Cardiac muscle cell (in vitro differentiated cells and primary cell): Measurements from ENCODE around the gene MICU1. TPM values are rescaled to one million over a fixed set of nuclear protein-coding genes. Genes with fewer than 3 reads are reported as not detected.
"Not testable (repeated sequence)": the region's sequence is repeated elsewhere in the genome, so short reads cannot be mapped to it uniquely, and the experiment has no call there.

Experiments
- DNase-seq, 2 donors: peaks; one replicate each; pipeline versions ENCODE4 v3.0.0 to v3.0.0-alpha.2; 2010 to 2017; ENCODE audit warnings: low read depth in 1 of 2, low spot score in 1 of 2
- H3K27ac ChIP-seq: fragments of 200-600 bp; sonication (generic); 2 replicates; pipeline ENCODE4 v1.5.1; 2016
- H3K27me3 ChIP-seq: fragments of 200-600 bp; sonication (generic); 2 replicates; pipeline ENCODE4 v1.6.0; 2016; ENCODE audit warnings: control low read depth
- H3K36me3 ChIP-seq: fragments of 200-600 bp; sonication (generic); 2 replicates; pipeline ENCODE4 v1.5.1; 2016; ENCODE audit warnings: control low read depth
- H3K4me1 ChIP-seq: fragments of 200-600 bp; sonication (generic); 2 replicates; pipeline ENCODE4 v1.8.1; 2017; ENCODE audit warnings: low read depth, mild to moderate bottlenecking, mixed run types
- H3K4me3 ChIP-seq: fragments of 200-600 bp; sonication (generic); 2 replicates; pipeline ENCODE4 v1.5.1; 2016; ENCODE audit warnings: mild to moderate bottlenecking
- H3K9me3 ChIP-seq: fragments of 200-600 bp; sonication (generic); 2 replicates; pipeline ENCODE4 v1.5.1; 2017; ENCODE audit warnings: low read depth, mild to moderate bottlenecking, control low read depth
- CTCF ChIP-seq: IDR thresholded peaks from 2 replicates; pipeline ENCODE4 v1.5.1; 2012; ENCODE audit warnings: low read depth, mild to moderate bottlenecking, low read length
- polyA plus RNA-seq: library from polyadenylated mRNA; unstranded; fragments of >200 nt; fragmentation: Nextera tagmentation; extraction: Ambion mirVana; gene quantifications from 2 replicates; pipeline ENCODE4 v1.2.1, GENCODE V29; 2016
- total RNA-seq: library from RNA; depleted of rRNA; stranded (reverse); fragments of >200 nt; gene quantifications from 2 replicates; pipeline ENCODE4 v1.2.3, GENCODE V29; 2016

MICU1 gene
- total and polyA plus RNA-seq, 2 experiments from 2014 or later: 48.3 to 53.2 TPM

GRCh38 chr10:72349438-72349837, 276.4 kb downstream of the MICU1 start:
- Histone ChIP-seq H3K4me3 (no peak overlapping the region), H3K27ac (no peak overlapping the region), H3K4me1 (peaks cover 7% of the 10 kb centered on the region), H3K36me3 (no peaks in the 10 kb centered on the region), H3K9me3 (no peaks in the 10 kb centered on the region), H3K27me3 (no peaks in the 10 kb centered on the region)
- DNase-seq: no peak
- TF ChIP-seq CTCF: no peak

- Histone ChIP-seq H3K27ac (no peak overlapping the region), H3K9me3 (no peaks in the 10 kb centered on the region), H3K4me3 (no peak overlapping the region), H3K36me3 (no peaks in the 10 kb centered on the region), H3K4me1 (peaks cover 5% of the 10 kb centered on the region), H3K27me3 (no peaks in the 10 kb centered on the region)
- no peak for DNase-seq
- no peak for TF ChIP-seq CTCF
Measured at GRCh38 chr10:72348282-72348681, 277.6 kb downstream of the MICU1 start.

- H3K36me3 ChIP-seq, H3K27ac ChIP-seq, H3K9me3 ChIP-seq, H3K27me3 ChIP-seq, DNase-seq, H3K4me3 ChIP-seq, H3K4me1 ChIP-seq: not testable (repeated sequence)
Measured at GRCh38 chr10:72346117-72346516, 279.8 kb downstream of the MICU1 start.

DNA sequence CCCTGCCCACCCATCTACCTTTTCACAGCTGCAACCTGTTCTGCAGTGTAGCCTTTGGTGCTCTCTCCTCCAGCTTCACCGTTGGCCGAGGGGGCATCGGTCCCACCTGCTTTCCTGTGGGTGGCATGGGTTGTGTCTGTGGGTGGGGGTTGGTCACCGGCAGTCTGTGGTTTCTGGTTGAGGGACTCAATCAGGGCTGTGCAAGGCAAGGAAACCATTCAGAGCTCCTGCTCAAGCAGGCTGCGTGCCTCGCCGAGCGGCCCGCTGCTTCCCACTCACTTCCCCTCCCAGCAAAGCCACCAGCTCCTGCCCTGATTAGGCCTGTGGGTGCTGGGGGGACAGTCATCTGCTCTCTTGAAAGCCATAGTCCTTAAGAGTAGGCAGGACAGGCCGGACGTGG, 280.9 kb downstream of the MICU1 start:
- Histone ChIP-seq H3K36me3 (peaks cover 3% of the 10 kb centered on the region), H3K4me1 (no peaks in the 10 kb centered on the region), H3K9me3 (no peaks in the 10 kb centered on the region), H3K27me3 (no peaks in the 10 kb centered on the region), H3K4me3 (no peak overlapping the region), H3K27ac (no peak overlapping the region)
- TF ChIP-seq CTCF: no peak
- no peak for DNase-seq

- no peak overlapping the region for H3K4me3 ChIP-seq
- no peak overlapping the region for H3K27ac ChIP-seq
- peaks cover 8% of the 10 kb centered on the region for H3K36me3 ChIP-seq
- no peaks in the 10 kb centered on the region for H3K27me3 ChIP-seq
- no peak for TF ChIP-seq CTCF
- DNase-seq: no peak
- no peaks in the 10 kb centered on the region for H3K9me3 ChIP-seq
- no peaks in the 10 kb centered on the region for H3K4me1 ChIP-seq
Measured at GRCh38 chr10:72342911-72343310, 283.0 kb downstream of the MICU1 start.

DNA sequence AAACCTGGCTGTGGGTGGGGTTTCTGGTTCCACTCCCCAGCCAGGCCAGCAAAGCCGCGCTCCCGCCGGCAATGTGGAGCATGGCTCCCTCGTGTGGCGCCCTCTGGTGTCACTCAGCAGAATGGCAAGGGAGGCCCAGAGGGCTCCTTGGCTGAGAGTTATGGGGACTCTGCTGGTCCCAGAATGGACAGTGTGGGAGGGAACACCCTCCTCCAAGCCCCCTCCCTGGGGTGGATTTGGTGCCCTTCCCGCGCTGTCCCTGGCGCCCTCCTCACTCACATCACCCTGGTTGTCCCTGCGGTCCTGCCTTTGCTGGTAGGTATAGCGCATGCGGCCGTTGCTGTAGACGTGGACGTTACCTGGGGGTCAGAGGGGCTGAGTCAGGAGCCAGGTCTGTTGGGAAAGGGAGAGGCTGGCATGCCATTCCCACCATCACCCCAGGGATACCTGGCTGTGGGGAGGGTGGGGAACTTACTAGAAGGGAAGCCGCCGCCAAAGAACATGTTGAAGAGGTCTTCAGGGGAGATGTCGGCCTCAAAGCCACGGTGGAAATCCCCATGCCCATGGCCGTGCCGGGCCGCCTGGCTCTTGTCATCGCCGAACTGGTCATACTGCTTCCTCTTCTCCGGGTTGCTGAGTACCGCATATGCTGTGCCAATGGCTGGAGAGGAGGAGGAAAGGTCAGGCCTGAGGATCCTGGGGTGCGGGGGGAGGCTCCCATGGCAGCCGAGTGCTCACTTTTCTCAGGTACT, 285.2 kb downstream of the MICU1 start:
- no peaks in the 10 kb centered on the region for H3K9me3 ChIP-seq
- DNase-seq: peak; percentile 70 to 73
- H3K27me3 ChIP-seq: no peaks in the 10 kb centered on the region
- peaks cover 13% of the 10 kb centered on the region for H3K36me3 ChIP-seq
- no peak overlapping the region for H3K27ac ChIP-seq
- TF ChIP-seq CTCF: peak; percentile 96
- H3K4me3 ChIP-seq: no peak overlapping the region
- H3K4me1 ChIP-seq: no peaks in the 10 kb centered on the region
